HPDE6-E6E7 (cell line): ENCODE results near the gene PCYT2.
A peak's percentile ranks its signal among the peaks of the same experiment; 100 is the strongest.

Source experiments
- DNase-seq: peaks from one replicate; pipeline ENCODE4 v3.0.0; 2011; ENCODE audit warnings: missing footprints; ENCODE audit errors: extremely low spot score

The PCYT2 gene

DNA sequence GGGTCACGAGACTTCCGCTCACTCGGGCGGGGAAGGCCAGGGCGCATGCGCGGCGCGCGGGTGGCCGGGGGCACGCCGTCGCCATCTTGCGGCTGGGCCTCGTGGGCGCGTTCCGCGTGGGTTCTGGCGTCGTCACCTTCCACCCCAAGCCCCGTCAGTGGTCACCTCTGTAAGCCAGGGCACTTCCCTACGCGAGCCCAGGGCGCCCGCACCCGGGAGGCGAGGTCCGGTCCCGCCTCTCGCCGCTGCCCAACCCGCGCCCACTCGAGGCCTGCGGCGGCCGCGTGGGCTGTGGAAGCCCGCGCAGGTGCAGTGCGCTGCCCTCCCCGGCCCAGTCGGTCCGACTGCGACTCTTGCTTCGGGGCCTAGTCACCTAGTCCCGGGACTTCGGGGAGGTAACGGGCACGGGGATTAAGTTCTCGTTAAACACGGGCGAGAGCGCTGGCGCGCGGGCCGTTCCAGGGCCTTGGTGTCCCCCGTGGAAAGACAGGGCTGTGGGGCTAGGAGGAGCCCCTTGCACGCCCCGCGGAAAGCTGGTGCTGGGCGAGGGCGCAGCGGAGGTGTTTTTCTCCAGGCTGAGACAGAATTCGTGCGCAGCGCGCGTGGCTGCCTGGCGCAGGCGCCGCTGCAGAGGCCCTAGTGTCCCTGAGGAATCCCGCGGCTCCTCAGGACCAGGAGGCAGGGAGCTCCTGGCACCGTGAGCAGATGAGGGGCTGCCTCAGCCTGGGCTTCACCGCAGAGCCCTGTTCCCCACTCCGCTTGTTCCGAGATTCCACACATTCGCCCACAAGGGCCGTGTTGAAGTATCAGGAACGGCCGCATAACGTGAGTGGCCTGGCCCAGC is 39.6 kb downstream of the PCYT2 start:
- peak; percentile 95 for DNase-seq

DNA sequence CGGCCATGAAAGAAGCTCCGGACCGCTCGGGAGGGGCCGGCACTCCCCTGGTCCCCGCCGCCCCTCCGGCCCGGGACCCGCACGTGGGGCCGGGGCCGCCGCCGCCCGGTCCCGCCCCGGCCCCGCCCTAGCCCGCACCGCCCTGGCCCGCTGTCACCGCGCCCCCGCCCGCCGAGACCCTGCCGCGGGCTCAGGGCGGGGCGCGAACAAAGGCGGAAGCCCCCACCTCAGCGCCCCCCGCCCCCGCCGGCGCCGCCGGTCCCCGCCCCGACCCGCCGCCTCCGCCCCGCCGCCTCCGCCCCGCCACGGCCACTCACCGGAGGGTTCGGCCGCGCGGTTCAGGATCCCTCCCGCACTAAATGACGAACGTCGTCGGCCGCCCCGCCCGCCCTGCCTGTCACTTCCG is 40.2 kb downstream of the PCYT2 start, which contains the start of gene ARHGDIA:
ARHGDIA (minus strand) TSS at position 357 of the 406 bp plus-strand sequence. CDS start 1,407 bp downstream, outside the sequence.
- no peak for DNase-seq

DNA sequence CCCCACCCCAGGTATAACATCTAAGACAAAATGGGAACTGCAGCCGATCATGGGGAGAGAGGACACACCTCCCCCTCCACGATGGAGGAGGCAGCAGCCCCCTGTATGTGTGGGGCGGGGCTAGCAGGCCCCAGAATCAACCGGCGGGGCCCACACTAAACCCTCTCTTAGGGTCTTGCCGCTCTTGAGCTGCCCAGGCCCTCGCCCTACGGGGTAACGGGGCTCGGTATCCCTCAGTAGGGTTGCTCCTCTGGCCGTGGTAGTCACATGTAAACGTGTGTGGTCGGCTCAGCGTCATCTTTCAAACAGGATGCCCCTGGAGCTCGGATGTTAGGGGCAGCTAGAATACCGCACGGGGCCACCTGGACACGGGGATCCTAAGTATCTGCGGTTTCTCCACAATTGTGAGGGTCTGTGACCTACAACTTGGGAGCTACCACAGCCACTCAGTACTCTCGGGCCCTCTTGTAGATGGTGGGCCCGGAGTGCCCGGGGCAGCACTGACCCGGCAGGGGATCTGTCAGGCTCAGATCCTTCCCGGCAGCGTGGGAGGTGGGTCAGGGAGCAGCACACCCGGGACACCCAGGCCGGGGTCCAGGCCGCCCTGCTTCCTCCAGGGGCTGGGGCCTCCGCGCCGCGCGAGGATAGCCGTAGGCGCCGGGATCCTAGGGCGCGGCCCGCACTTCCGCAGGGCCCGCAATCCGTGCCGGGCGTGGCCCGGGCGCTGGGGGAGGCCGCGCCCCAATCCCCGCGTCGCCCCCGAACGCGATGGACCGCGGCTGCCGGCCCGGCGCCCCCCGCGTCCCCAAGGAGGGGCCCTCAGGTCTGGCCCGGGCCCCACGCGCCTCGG is 40.8 kb downstream of the PCYT2 start:
- no peak for DNase-seq

DNA sequence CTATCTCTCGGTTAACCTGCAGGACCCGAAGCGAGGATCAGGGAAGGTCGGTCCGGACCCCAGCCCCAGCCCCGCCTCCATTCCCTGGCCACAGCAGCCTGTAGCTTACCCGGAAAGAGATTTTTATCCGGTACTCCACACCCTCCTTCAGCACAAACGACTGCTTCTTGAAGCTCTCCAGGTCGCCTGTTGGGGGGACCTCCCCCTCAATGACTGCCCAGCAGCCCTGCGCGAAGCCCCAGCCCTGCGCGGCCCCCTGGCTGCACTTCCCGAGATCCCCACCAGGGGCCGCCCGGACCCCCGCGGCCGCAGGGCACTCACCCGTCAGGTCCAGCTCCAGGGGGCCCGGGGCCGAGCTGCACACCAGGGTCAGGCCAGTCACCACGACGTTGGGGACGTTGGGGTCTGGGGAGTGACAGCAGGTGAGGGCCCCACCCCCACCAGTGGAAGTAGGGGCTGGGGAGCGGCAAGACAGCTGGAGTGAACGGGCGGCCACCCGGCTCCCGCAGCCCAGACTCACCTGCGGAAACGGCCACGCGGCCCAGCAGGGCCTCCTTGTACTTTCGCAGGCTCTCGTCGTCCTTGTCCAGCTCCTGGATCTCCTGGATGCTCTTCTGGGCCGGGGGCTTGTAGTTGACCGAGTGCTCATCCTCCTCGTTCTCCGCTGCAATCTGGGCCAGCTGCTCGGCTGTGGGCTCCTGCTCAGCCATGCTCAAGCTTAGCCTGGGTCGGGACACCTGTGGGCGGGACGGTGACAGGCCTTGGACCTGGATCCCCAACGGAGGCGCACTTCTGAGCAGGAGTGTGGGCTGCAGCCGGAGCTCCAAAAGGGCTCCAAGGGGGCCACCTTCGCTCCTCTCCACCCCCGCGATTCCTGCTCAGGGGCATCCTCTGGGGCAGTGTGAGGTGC is 41.7 kb downstream of the PCYT2 start:
- no peak for DNase-seq

DNA sequence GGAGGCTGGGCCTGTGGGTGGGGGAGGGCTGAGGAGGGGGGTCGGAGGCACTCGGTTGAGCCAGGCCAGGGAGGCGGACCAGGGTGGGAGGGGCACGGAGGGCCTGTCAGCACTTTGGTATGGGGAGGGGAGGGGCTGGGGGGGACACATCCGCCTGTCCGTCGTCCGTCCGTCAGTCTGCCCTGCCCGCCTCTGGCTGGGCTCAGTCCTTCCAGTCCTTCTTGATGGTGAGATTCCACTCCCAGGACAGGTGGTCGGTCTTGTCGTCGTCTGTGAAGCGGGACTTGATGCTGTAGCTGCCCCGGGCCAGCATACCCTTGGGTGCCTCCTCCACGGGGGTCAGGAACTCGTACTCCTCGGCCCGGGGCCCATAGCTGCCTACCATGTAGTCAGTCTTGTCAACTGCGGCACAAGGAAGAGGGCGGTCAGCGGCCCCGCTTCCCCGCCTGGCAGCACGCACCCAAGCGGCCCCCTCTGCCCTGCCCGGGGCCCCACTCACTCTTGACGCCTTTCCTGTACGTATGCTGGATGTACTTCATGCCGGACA is 42.5 kb downstream of the PCYT2 start:
- DNase-seq, result no peak

DNA sequence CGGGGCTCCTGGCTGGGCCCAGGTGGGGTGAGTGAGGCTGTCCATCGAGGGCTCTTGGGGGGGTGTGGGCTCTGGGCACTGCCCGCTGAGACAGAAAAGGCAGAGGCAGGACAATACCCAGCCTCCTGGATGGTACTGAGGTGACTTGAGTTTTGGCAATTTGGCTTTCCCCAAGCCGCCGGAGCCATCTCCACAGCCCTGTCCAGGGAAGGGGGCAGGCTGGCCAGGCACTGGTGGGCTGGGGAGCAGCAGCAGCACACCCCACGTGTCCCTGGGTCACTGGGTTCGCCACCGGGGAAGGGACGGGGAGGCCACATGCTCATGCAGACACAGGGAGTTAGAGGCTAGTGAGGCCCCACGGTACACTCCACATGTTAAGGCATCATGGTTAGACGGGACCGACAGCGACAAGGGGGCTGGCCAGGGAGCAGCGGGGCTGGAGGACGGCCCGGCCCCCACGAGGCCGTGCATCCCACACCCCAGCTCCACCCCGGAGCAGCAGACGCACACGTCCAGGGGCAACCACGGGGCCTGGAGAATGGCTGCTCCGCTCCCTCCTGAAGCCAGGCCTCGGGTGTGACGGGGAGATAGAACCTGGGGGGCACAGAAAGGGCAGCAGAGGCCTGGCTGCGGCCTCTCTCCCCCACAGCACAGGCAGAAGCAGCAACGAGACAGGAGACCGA is 43.1 kb downstream of the PCYT2 start:
- no peak for DNase-seq

DNA sequence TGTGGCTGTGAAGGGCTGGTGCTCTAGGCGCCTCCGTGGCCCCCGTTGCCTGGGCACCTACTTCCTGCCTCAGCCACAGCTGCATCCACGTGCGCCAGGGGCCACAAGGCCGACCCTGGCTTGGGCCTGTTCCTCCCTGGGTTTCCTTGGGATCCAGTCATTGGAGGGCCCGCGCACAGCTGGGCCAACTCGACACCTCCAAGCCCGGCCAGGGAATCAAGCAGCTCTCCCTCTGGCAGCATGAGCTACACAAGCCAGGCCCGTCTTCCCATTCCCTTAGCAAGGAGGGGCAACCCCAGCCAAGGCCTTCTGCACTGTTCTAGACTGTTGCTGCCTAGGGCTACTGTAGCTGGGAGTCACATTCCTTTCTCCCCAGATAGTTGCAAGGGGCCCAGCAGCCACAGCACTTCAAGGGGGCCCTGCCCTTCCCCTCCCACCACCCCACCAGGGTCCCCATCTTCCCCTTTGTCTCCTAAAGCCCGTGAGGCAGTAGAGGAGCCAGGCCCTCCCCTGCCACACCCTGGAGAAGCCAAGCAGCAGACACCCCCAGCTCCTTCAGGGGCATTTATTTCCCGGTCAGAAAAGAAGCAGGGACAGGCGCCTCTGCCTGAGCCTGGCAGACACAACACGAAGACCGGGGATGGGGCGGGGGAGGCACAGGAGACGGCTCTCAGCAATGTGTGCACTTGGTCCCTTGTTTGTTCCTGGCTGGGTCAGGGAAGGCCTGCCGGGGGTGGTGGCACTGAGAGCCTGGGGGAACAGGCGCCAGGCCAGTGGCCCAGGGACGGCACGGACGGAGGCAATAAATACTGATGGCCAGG is 43.8 kb downstream of the PCYT2 start:
- no peak for DNase-seq

DNA sequence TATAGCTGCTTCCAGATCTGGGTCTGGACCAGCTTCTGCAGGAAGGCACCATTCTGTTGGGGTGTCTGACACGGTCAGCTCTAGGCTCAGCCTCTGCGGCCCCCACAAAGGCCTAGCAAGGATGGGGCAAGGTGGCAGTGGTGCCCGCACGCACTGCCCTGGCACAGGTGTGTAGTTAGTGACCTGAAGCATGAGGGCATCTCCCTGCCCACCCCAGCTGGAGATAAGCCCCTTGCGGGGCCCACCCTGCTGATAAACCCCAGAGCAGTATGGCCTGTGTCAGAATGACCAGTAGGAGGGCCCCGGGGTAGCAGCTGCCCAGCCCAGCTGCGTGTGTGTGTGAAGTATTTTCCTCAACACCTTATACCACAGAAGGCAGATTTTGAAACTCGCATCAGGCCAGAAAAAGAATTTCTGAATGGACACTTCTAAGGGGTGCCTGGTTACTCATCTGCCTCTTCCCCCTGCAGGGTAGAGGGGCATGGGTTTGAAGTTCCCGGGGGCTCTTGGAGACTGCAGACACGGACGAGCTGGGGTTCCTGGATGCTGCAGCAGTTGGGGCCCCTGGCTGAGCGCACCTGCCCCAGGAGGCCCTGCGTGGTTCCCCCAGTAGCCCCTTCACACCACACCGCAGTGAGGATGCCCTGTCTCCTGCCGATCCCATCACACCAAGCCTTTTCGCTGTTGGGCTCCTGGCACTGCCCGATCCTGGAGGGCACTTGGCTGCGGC is 44.6 kb downstream of the PCYT2 start:
- no peak for DNase-seq

DNA sequence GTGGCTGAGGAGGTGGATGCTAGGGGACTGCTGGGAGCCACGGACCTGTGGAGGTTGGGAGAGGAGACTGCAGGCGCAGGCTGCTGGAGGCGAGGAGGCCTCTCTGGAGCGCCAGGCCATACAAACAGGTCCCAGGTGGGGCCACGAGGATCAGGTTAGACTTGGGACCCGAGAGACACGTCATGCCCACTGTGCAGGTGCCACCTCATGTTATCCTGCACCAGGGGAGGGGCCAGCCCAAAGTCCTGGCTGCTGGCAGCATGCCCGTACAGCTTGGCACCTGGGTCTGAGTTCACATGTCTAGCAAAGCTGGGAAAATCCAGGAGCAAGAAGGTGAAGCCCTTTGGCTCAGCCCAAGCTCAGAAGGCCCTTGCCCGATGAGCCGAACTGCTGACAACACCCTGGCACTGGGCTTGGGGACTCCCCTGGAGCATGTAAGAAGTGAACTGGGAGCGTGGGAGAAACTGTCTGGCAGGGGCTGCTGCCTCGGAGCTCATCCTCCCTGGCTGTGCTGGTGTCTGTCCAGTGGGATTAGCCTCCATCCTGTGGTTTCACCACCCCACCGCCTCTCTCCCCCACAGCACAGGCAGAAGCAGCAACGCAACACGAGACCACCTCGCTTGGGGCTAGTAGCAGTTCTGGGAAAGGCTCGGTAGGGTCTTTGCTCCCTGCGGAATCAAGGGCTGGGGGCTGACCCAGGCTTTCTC is 45.3 kb downstream of the PCYT2 start:
- DNase-seq, result no peak

DNA sequence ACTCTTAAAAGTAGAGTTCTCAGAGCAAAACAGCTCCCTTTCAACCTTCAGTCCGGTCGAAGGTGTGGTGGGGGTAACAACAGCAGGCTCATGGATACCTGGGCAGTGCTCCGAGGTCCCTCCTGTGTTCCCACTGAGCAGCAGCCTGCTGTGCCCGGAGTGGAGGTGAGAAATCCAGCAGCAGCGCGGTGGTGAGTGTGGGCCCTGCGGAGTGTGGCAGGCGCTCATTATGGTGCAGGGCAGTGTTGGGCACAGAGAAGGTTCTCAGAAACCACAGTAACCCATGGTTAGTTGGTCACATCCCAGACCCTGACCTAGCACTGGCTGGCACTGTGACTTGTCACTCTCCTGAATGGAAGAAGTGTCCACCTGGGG is 45.9 kb downstream of the PCYT2 start:
- DNase-seq, result no peak

DNA sequence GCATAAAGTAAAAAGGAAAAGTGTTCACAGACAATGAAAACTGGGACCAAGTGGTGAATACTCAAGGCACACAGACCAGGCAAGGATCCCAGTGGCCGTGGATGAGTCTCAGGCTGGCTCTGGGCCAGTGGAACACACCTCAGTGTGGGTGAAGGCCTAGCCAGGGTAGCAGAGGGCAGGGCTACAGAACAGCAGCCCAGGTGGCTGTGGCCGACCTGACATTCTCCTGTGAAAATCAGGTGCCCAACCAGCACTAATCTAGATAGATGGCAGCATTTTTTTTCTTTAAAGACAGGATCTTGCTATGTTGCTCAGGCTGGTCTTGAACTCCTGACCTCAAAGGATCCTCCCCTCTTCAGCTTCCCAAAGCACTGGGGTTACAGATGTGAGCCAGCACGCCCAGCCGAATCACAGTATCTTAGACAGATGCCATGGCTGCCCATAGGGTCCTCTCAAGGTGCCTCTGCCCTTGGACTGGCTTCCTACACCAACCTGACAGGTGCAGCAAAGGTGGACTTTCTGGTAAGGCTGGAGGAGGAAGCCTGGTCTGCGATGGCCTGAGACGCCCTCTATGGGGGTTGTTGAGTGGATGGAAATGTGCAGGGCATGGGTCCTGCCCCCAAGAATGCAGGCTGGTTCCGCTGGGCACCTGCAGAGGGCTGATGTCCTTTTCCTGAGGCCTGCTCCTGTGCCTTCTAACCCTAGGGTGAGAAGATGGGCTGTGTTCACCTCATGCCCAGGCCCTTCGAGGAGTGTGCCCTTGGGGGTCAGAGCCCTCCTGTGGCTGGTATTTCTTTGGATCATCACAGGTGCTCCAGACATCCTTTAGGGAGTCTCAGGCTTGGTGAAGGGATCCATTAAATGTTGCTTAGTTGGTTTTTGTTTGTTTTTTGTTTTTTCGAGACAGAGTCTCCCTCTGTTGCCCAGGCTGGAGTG is 47.1 kb downstream of the PCYT2 start:
- DNase-seq, result no peak

DNA sequence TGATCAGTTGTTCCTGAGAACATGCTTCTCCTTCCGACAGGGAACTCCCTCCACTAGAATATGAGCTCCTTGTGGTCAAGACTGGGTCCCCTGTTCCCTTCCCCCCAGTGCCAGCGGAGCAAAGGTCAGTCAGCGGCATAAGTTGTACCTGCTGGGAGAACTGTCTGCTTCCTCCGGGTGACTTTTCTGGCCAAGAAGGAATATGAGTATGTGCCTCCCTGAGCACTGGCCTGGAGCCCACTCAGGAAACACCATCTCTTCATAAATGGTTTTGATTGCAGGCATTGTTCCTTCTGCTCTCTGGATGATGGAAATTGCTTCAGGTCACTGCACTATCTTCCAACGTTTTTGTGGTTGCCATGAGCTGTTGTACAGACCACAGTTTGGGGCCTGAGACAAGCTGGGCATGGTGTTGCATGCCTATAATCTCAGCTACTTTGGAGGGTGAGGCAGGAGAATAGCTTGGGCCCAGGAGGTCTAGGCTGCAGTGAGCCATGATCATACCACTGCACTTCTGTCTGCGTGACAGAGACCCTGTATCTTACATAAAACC is 48.0 kb downstream of the PCYT2 start:
- DNase-seq, result no peak

DNA sequence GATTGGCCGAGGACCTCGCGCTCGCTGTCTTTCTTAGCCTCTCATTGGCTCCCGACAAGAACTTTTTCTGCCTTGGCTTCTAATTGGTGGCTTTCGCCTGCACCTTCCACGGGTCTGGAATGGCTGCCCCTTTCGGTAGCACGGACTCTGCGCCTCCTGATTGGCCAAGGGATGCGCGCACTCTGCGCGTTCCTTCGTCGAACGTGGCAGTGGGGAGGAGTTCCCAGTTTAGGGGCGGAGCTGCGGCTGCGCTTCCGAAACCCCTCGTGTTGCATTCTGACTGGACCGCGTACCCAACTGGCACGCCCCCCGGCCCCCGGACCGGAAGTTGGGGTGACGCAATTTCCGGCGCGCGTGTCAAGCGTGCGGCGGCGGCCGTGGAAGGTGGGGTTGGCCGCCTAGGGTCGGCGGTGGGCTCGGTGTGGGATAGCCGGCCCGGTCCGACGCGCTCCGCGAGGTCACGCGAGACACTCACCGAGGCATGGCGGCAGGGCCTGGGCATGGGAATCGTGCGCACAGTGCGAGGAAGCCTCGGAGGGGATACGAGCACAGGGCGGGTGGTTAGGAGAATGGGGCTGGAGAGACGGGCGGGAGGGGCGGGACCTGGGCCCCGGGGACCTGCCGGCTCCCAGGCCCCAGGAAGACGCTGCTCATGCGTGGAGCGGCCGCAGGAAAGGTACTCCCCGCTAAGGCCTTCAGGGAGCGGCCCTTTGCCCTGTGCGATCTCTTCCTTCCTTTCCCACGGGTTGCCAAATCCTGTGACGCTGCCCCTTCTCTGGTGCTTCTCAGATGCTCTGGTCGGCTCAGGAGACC is 50.2 kb downstream of the PCYT2 start:
- peak; percentile 100 for DNase-seq

DNA sequence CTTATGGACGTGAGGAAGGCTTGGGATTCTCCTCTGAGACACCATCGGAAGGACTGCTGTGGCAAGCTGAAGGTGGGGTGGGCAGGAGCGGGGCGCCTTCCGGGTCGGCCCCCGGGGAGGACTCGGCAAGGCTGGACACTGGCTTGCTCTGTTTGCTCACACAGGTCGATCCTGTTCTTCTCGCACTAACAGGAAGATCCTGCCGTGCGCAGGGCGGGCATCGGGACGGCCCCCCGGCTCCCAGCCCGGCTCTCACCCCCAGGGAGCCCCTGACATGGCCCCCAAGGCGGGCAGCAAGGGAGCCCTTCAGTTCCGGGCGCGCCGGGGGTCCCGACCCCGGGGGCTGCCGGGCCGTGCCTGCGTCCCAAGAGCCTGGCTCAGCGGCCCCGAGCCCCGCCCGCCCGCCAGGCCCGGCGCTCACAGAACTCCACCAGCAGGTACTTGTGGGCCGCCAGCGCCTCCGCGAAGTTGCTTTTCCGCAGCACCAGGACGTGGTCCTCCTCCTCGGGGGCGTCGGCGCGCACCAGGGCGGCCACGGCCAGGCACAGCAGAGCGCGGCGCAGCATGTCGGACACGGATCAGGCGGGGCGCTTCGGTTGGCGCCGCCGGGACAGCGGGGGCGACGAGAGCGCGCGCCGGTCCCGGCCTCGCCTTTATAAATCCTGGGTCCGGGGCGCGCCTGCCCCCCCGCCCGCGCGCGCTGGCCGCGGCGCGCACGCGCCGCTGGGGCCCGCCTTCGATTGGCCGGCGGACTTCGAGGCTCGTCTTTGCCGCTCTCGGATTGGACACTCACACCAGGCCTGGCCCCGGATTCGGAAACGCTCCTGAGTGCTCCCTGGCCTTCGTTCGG is 51.1 kb downstream of the PCYT2 start, which contains the start of gene P4HB:
P4HB (minus strand) TSS at position 630 of the 850 bp plus-strand sequence; CDS start at position 566, 64 bp downstream.
- no peak for DNase-seq
